Rectal smooth muscle tissue (tissue), 1 donor: ENCODE measurements around the gene EHBP1L1.
"Not testable (repeated sequence)": the region's sequence is repeated elsewhere in the genome, so short reads cannot be mapped to it uniquely, and the experiment has no call there.

Experiments used
- H3K27ac ChIP-seq: one replicate; pipeline ENCODE4 v1.7.0; 2013; ENCODE audit warnings: low read depth, low read length, inconsistent platforms
- H3K27me3 ChIP-seq: one replicate; pipeline ENCODE4 v1.7.0; 2013; ENCODE audit warnings: low read length; ENCODE audit not compliant: control insufficient read depth, insufficient read depth
- H3K36me3 ChIP-seq: one replicate; pipeline ENCODE4 v1.7.0; 2013; ENCODE audit warnings: low read length; ENCODE audit not compliant: control insufficient read depth, insufficient read depth
- H3K4me1 ChIP-seq: one replicate; pipeline ENCODE4 v1.7.0; 2013; ENCODE audit warnings: low read length; ENCODE audit not compliant: control insufficient read depth, insufficient read depth
- H3K4me3 ChIP-seq: one replicate; pipeline ENCODE4 v1.7.0; 2013; ENCODE audit warnings: low read length
- H3K9ac ChIP-seq: one replicate; pipeline ENCODE4 v1.7.0; 2013; ENCODE audit warnings: low read length

The EHBP1L1 gene

DNA sequence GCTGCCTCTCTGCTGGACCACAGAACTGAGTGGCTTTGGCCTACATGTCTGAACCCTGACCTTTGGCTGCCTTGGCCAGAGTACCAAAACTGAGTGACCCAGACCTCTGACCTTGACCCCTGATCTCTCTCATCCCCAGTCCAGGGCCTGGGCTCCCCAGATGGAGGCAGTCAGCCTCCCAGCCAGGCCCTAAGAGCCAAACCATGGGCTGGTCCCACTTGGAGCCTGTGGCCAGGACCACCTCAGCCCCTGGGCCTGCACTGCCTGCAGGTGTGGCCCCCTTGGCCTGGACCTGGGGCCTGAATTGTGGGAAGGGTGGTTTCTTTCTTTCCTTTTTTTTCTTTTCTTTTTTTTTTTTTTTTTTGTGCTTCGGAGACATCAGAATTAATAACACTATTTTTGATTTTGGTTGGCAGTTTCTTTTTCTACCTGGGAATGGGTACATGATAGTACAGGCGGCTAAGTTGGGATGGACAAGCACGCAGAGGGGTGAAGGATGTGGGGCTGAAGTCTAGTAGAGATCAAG, 61.2 kb downstream of the EHBP1L1 start:
- no peak overlapping the region for H3K9ac ChIP-seq
- peaks cover 31% of the 10 kb centered on the region for H3K36me3 ChIP-seq
- H3K27me3 ChIP-seq: no peaks in the 10 kb centered on the region
- H3K27ac ChIP-seq: peak overlapping the region; percentile 47
- no peak overlapping the region for H3K4me3 ChIP-seq
- H3K4me1 ChIP-seq: peaks cover 9% of the 10 kb centered on the region

DNA sequence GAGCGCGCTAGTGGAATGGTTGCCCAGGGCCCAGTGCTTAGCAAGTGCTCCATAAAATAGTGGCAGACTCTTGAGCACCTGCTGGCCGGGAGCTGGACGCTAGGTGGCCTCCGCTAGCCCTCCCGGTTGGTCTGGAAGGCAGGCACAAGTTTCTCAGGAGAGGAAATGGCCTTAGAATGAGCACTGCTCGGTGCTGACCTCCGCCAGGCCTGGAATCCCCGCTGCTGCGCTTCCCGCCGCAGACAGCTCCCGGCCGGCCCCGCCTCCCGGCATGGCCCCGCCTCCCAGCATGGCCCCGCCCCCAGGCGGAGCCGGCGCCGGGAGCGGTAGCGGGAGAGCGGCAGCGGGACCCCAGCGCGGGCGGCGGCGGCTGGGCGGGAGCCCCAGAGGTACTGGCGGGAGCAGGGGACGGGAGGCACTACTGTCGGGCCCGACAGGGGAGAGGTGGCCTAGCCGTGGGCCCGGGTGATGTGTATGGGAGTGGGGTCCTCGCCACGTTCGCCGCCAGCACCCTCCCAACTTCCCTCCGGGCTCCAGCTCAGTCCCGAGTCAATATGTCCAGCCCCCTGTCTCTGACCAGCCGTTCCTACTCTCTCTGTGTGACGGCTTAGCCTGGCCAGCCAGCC, 62.1 kb downstream of the EHBP1L1 start, which contains the start of gene SIPA1:
Gene SIPA1, plus strand, starts transcription at position 308 of the 626 bp plus-strand sequence. CDS start 2,821 bp downstream, outside the sequence.
- H3K27me3 ChIP-seq: no peaks in the 10 kb centered on the region
- H3K36me3 ChIP-seq: peaks cover 31% of the 10 kb centered on the region
- H3K9ac ChIP-seq: peak within 1 kb of the TSS; percentile 88
- peaks cover 9% of the 10 kb centered on the region for H3K4me1 ChIP-seq
- H3K27ac ChIP-seq: peak within 1 kb of the TSS; percentile 84
- H3K4me3 ChIP-seq: peak within 1 kb of the TSS; percentile 93

DNA sequence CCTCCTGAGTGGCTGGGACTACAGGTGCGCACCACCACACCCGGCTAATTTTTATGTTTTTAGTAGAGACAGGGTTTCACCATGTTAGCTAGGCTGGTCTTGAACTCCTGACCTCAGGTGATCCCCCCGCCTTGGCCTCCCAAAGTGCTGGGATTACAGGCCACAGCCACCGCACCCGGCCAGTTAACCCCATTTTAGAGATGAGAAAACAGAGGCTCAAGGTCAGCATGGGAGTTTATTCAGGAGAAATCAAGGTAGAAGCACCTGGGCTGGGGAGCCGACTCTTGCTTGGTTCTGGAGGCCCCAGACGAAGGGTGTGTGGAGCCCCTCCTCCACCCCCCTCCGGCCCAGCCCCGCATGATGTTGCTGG, 63.4 kb downstream of the EHBP1L1 start:
- H3K27me3 ChIP-seq, H3K9ac ChIP-seq, H3K4me1 ChIP-seq: not testable (repeated sequence)
- Histone ChIP-seq H3K27ac (peak overlapping the region; percentile 8), H3K4me3 (peak overlapping the region; percentile 93), H3K36me3 (peaks cover 25% of the 10 kb centered on the region)

DNA sequence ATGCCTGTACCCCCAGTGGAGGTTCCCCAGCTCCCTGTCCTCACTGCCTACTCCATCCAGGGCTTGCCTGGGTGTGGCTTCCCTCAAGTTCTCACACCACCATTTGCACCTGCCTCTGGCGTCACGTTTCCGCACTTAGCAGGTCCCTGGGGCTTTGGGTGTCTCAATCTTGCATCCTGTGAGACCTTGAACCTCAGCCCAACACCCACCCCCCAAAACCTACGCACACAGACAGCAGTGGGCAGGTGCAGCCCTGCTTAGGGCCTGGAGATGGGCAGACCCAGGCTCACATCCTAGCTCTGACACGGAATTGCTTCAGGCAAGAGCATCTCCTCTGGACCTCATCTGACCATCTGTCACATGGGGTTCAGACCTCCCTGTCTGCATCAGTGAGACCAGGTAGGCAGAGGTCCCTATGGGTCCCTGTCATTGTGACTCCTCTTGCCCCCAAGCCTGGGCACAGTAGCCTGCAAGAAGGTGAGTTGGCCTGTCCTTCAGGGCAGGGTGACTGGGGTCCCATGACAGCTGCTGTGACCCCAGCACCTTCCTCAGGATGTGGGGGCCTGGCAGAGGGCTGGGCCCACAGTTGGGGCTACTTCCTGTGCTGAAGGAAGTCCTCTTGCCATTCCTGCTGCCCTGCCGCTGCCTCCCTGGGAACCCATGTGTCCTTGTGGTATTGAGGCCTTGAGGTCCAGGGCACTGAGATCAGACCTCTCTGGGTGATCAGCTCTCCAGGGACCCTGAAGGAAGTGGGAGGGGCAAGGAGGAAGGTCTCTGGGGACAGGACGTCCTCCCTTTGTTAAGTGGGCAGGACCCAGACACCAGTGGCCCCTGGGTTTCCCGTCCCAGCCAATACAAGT, 64.0 kb downstream of the EHBP1L1 start:
- Histone ChIP-seq H3K4me1 (peaks cover 9% of the 10 kb centered on the region), H3K27me3 (no peaks in the 10 kb centered on the region), H3K4me3 (peak overlapping the region; percentile 9), H3K36me3 (peaks cover 19% of the 10 kb centered on the region), H3K27ac (peak overlapping the region; percentile 66), H3K9ac (no peak overlapping the region)

DNA sequence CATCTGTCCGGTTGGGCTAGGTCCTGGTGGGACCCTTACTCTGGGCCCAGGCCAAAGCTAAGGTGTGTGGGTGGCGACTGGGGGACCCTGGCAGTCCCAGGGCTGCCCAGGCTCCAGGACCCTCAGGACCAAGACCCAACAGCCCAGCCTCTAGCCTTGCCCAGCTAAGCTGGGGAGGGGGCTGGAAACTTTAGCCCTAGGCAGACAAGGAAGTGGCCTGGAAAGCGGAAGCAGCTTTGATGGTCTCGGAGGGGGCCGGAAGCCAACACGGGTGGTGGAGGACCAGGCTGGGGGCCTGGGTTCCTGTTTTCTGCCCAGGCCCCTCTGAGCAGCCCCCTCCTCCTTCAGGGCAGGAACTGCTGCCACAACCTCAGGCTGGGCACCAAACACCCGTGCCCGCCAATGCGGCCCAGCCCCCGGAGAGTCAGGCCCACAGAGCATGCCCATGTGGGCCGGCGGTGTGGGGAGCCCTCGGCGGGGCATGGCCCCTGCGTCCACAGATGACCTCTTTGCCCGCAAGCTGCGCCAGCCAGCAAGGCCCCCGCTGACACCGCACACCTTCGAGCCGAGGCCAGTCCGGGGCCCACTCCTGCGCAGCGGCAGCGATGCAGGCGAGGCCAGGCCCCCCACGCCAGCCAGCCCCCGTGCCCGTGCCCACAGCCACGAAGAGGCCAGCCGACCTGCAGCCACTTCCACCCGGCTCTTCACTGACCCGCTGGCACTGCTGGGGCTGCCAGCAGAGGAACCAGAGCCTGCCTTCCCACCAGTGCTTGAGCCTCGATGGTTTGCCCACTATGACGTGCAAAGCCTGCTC, 64.8 kb downstream of the EHBP1L1 start:
- H3K36me3 ChIP-seq: peaks cover 14% of the 10 kb centered on the region

DNA sequence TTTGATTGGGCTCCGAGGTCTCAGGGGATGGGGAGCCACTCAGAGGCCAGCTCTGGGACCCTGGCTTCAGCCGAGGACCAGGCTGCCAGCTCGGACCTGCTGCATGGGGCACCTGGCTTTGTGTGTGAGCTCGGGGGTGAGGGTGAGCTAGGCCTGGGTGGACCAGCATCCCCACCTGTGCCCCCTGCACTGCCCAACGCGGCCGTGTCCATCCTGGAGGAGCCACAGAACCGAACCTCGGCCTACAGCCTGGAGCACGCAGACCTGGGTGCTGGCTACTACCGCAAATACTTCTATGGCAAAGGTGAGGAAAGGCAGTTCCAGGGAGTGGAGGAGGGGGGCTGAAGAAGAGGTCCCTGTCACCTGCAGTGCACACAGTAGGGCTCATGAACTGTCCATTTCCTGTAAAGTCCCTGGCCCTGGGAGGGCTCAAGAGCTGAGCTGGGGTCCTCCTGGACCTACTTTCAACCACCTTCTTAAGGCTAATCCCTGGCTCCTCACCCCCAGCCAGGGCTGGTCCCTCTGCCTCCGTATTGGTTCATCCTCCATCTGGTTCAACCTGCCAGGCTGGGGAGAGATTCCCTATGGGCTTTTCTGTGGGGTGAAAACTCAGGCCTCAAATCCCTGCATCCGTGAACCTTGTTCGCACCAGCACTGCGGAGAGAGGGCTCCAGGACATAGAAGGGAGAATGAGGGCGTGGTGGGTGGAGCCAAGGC, 65.6 kb downstream of the EHBP1L1 start:
- Histone ChIP-seq H3K9ac (no peak overlapping the region), H3K27me3 (no peaks in the 10 kb centered on the region), H3K4me3 (peak overlapping the region; percentile 9), H3K36me3 (peaks cover 13% of the 10 kb centered on the region), H3K27ac (no peak overlapping the region), H3K4me1 (peaks cover 9% of the 10 kb centered on the region)

More for the DNA sequence above, 64.8 kb downstream of the EHBP1L1 start:
- Histone ChIP-seq H3K27me3 (no peaks in the 10 kb centered on the region), H3K4me3 (peak overlapping the region; percentile 9), H3K4me1 (peaks cover 9% of the 10 kb centered on the region), H3K9ac (no peak overlapping the region), H3K27ac (peak overlapping the region; percentile 66)
